GM19468 (cell line): ENCODE measurements around the gene AIG1.
A peak's percentile ranks its signal among the peaks of the same experiment; 100 is the strongest.
"Not testable (repeated sequence)": the region's sequence is repeated elsewhere in the genome, so short reads cannot be mapped to it uniquely, and the experiment has no call there.

Source experiments
- ATAC-seq: cut with Tn5 transposase; IDR thresholded peaks from one replicate; pipeline ENCODE4 v1.9.1; 2021; ENCODE audit warnings: mild to moderate bottlenecking, moderate library complexity, moderate number of reproducible peaks; ENCODE audit not compliant: unreplicated experiment; ENCODE audit errors: extremely low read depth

AIG1 gene, protein sequence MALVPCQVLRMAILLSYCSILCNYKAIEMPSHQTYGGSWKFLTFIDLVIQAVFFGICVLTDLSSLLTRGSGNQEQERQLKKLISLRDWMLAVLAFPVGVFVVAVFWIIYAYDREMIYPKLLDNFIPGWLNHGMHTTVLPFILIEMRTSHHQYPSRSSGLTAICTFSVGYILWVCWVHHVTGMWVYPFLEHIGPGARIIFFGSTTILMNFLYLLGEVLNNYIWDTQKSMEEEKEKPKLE

DNA sequence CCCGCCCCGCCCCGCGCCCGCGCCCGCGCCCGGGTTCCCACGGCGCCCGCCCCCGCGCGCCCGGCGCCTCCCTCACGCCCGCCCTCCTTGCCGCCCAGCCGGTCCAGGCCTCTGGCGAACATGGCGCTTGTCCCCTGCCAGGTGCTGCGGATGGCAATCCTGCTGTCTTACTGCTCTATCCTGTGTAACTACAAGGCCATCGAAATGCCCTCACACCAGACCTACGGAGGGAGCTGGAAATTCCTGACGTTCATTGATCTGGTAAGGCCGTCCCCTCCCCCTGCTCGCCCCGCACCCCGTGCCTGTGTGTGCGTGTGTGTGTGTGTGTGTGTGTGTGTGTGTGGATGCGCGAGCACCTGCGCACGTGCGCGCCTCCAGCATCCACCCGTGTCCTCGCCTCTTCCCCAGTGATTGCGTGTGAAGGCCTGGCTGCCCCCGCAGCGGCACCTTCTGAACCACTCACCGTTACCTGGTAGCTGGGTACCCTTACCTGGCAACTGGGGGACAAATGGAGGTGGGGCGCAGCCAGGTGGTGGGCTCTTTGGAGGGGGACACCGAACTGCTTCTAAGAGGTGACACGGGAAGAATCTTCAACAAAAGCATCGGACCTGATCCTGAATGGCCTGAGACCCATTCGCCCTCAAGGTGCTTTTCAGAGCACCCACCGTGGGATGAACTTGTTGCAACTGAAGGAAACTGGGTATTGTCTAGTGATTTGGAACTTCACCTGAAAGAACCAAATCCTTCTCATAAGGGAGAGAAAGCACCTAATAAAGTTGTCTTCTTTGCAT is at the start of gene AIG1:
AIG1 (plus strand) TSS at position 84 of the 791 bp plus-strand sequence; CDS start at position 121, 37 bp downstream.
- peak; percentile 28 for ATAC-seq

DNA sequence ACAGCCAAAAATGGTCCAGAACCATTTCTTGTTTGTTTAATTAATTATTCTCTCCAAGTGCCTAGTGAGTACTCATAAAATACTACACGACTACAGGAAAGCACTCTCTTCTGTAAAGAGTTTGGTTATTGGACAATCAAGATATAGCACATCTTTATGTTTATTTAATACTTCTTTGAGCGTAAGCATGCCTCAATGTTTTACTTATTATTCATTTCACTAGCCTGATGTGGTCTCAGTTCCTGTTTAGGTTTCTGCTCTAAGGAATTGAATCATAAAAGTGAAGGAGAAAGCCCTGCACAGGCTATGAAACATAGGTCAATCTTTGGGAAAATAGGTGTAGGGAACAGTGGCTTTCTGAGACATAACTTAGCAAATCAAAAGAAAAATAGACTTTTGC is 45.9 kb upstream of the AIG1 start:
- no peak for ATAC-seq

GRCh38 chr6:143015300-143015706 is 45.4 kb upstream of the AIG1 start:
- ATAC-seq = no peak

- no peak for ATAC-seq
These were observed 41.7 kb upstream of the AIG1 start for GRCh38 chr6:143018955-143019354.

- not testable (repeated sequence) for ATAC-seq
These were observed 39.8 kb upstream of the AIG1 start for GRCh38 chr6:143020862-143021261.

DNA sequence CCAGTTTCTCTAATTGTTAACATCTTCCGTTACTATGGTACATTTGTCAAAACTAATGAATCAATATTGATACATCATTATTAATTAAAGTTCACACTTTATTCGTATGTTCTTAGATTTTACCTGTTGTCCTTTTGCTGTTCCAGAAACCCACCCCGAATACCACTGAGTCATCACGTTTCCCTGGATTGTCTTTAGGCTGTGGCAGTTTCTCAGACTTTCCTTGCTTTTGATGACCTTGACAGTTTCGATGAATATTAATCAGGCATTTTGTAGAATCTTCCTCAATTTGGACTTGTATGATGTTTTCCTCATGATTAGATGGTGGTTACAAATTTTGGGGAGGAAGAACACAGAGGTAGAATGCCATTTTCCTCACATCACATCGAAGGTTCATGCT is 39.1 kb upstream of the AIG1 start:
- ATAC-seq = no peak

- no peak for ATAC-seq
These were observed 38.1 kb upstream of the AIG1 start for GRCh38 chr6:143022587-143022986.

- ATAC-seq = no peak
These were observed 37.0 kb upstream of the AIG1 start for GRCh38 chr6:143023695-143024094.

DNA sequence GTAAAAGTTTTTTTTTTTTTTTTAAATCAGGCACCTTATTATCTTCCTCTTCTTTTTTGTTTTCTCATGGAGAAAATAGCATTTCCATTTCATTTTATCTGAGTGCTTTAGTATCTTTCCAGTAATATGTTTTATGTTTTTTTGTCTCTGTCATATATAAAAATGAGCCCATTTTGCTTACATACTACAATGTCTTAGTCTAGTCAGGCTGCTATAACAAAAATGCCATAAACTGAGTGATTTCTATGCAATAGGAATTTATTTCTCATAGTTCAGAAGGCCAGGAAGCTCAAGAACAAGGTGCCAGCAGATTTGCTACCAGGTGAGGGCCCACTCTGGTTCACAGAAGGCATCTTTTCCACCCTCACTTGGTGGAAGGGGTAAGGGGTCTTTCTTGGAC is 35.7 kb upstream of the AIG1 start:
- no peak for ATAC-seq

DNA sequence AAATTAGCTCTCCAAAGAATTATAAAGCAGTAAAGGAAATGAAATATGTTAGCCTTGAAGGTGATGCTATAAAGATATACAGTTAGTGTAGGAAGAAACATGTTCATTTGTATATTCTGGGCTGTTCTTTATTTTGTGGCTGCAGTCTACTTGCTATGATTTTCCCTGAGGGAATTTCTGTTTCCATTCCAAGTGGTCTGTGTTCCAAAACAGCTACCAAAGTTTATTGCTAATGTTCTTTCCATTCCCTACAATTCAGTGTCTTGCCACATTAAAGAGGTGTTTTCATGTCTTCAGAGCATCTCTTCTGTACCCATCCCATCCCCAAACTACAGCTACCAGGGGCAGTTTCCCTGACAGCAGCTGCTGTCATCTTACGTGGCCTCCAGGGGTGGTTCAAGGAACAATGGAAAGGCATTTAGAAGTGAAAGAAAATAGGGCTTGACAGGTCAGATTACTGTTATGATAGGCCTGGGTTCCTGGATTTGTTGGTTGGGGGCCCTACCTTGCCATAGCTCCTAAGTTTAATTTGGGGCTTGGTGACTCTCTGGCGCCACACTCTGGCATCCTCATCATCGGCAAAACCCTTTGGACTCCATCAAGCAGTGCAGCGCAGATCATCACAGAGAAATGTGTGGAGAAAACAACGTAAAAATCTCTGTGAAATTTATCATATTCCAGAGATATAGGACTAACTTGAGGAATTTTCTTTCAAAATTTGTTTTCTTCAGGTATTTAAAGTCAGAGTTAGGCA is 33.8 kb upstream of the AIG1 start:
- no peak for ATAC-seq

- no peak for ATAC-seq
These were observed 25.9 kb upstream of the AIG1 start for GRCh38 chr6:143034689-143035334.

- no peak for ATAC-seq
These were observed 23.2 kb upstream of the AIG1 start for GRCh38 chr6:143037470-143037869.

- no peak for ATAC-seq
These were observed 21.9 kb upstream of the AIG1 start for GRCh38 chr6:143038833-143039232.

DNA sequence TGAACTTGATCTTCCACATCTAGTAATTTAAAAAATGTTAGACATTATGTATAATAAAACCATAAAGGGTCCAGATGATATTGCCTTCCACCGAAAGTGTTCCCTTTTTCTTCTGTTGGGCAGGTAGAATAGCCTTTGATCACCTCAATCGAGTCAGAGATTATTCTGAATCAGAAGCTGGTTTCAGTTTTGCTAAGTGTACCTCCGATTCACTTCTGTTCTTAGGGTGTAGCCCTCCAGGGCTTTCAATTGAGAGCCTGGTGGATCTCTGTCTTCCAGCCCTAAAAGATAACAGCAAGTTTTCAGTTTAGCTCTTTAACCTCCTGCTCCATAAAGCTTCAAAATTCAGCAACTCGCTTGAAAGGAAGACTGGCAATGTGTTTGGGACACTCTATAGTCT is 21.1 kb upstream of the AIG1 start:
- ATAC-seq = no peak

GRCh38 chr6:143040018-143040417 is 20.7 kb upstream of the AIG1 start:
- no peak for ATAC-seq

- ATAC-seq = not testable (repeated sequence)
These were observed 16.3 kb upstream of the AIG1 start for GRCh38 chr6:143044345-143044744.

- ATAC-seq = no peak
These were observed 11.1 kb upstream of the AIG1 start for GRCh38 chr6:143049611-143050010.

GRCh38 chr6:143050509-143050908 is 10.2 kb upstream of the AIG1 start:
- ATAC-seq = no peak

- ATAC-seq = no peak
These were observed 8.4 kb upstream of the AIG1 start for GRCh38 chr6:143052282-143052681.

GRCh38 chr6:143053856-143054255 is 6.8 kb upstream of the AIG1 start:
- no peak for ATAC-seq

DNA sequence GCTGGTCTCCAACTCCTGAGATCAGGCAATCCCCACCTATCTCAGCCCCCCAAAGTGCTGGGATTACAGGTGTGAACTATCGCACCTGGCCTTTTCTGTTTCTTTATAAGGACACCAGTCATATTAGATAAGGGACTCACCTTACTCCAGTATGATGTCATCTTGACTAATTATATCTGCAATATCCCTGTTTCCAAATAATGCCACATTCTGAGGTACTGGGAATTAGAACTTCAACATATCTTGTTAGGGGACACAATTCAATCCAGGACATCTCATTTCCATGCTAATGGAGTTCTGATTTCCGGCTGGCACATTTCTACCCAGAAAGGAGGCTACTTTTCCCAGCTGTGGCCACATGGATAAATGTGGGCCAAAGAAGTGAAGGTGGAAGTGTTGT is 6.4 kb upstream of the AIG1 start:
- no peak for ATAC-seq
